IPS DF 4.7 (cell line): ENCODE measurements around the gene ZNF532.
"Not testable (repeated sequence)": the region's sequence is repeated elsewhere in the genome, so short reads cannot be mapped to it uniquely, and the experiment has no call there.

Experiments used
- DNase-seq: peaks from one replicate; pipeline ENCODE4 v3.0.0-alpha.2; 2013; ENCODE audit warnings: low spot score; ENCODE audit errors: extremely low read depth

Gene ZNF532

GRCh38 chr18:58901143-58901542 is 36.5 kb downstream of the ZNF532 start:
- no peak for DNase-seq

GRCh38 chr18:58901783-58902182 is 37.1 kb downstream of the ZNF532 start:
- DNase-seq, result no peak

GRCh38 chr18:58902961-58903360 is 38.3 kb downstream of the ZNF532 start:
- no peak for DNase-seq

- DNase-seq, result no peak
Measured at GRCh38 chr18:58903533-58903932, 38.9 kb downstream of the ZNF532 start.

- no peak for DNase-seq
Measured at GRCh38 chr18:58905777-58906428, 41.2 kb downstream of the ZNF532 start.

GRCh38 chr18:58908006-58908405 is 43.3 kb downstream of the ZNF532 start:
- no peak for DNase-seq

GRCh38 chr18:58909521-58909920 is 44.8 kb downstream of the ZNF532 start:
- no peak for DNase-seq

- DNase-seq, result no peak
Measured at GRCh38 chr18:58911241-58911640, 46.6 kb downstream of the ZNF532 start.

- no peak for DNase-seq
Measured at GRCh38 chr18:58911766-58912165, 47.1 kb downstream of the ZNF532 start.

GRCh38 chr18:58915006-58915799 is 50.5 kb downstream of the ZNF532 start:
- DNase-seq, result no peak

- DNase-seq, result no peak
Measured at GRCh38 chr18:58915995-58916394, 51.3 kb downstream of the ZNF532 start.

GRCh38 chr18:58919934-58920333 is 55.3 kb downstream of the ZNF532 start:
- not testable (repeated sequence) for DNase-seq

- DNase-seq, result no peak
Measured at GRCh38 chr18:58922995-58923394, 58.3 kb downstream of the ZNF532 start.

GRCh38 chr18:58924473-58924872 is 59.8 kb downstream of the ZNF532 start:
- no peak for DNase-seq

- DNase-seq, result peak; percentile 25
Measured at GRCh38 chr18:58927659-58928058, 63.0 kb downstream of the ZNF532 start.

GRCh38 chr18:58928386-58928785 is 63.7 kb downstream of the ZNF532 start:
- DNase-seq, result no peak

- no peak for DNase-seq
Measured at GRCh38 chr18:58929206-58929605, 64.5 kb downstream of the ZNF532 start.

GRCh38 chr18:58934356-58934755 is 69.7 kb downstream of the ZNF532 start:
- no peak for DNase-seq

GRCh38 chr18:58934933-58935577 is 70.4 kb downstream of the ZNF532 start:
- DNase-seq, result no peak

- no peak for DNase-seq
Measured at GRCh38 chr18:58937071-58937886, 72.6 kb downstream of the ZNF532 start.

- DNase-seq, result no peak
Measured at GRCh38 chr18:58937887-58938267, 73.2 kb downstream of the ZNF532 start.
